Spleen (tissue), 11 donors: ENCODE results near the gene KCTD10. TPM values are rescaled to one million over a fixed set of nuclear protein-coding genes. Genes with fewer than 3 reads are reported as not detected.

Experiments
- DNase-seq: peaks from one replicate; pipeline ENCODE4 v3.0.0-alpha.2; 2020
- H3K27ac ChIP-seq, 8 donors: fragments of 200-600 bp; sonication (generic) in 7 of 8; 1 replicate in 4 of 8; 2 replicates in 4 of 8; pipeline versions ENCODE4 v1.5.0 to v1.8.0; 2016 to 2021; ENCODE audit warnings: inconsistent platforms in 4 of 8, mild to moderate bottlenecking in 4 of 8, moderate library complexity in 1 of 8
- H3K27me3 ChIP-seq, 7 donors: fragments of 200-600 bp; sonication (generic) in 6 of 7; replicated peaks in 1 of 7; 1 replicate in 4 of 7; 2 replicates in 3 of 7; pipeline versions ENCODE4 v1.5.0 to v1.8.0; 2016 to 2021; ENCODE audit warnings: inconsistent platforms in 3 of 7, mild to moderate bottlenecking in 1 of 7
- H3K36me3 ChIP-seq, 6 donors: fragments of 200-600 bp; sonication (generic) in 5 of 6; 1 replicate in 4 of 6; 2 replicates in 2 of 6; pipeline versions ENCODE4 v1.5.0 to v1.8.0; 2016 to 2021; ENCODE audit warnings: inconsistent platforms in 2 of 6
- H3K4me1 ChIP-seq, 6 donors: fragments of 200-600 bp; sonication (generic) in 5 of 6; 1 replicate in 3 of 6; 2 replicates in 3 of 6; pipeline versions ENCODE4 v1.5.0 to v1.8.0; 2016 to 2021; ENCODE audit warnings: inconsistent platforms in 3 of 6
- H3K4me3 ChIP-seq, 8 donors: fragments of 200-600 bp; sonication (generic) in 7 of 8; 1 replicate in 4 of 8; 2 replicates in 4 of 8; pipeline versions ENCODE4 v1.5.0 to v1.8.0; 2016 to 2021; ENCODE audit warnings: inconsistent platforms in 4 of 8, mild to moderate bottlenecking in 4 of 8, moderate library complexity in 2 of 8
- H3K9me3 ChIP-seq, 8 donors: fragments of 200-600 bp; sonication (generic) in 7 of 8; 1 replicate in 4 of 8; 2 replicates in 4 of 8; pipeline versions ENCODE4 v1.5.0 to v1.8.0; 2016 to 2021; ENCODE audit warnings: inconsistent platforms in 4 of 8
- POLR2A ChIP-seq, 3 donors: fragments of 450-650 bp; IDR thresholded peaks; one replicate each; pipeline ENCODE4 v1.5.1; 2017; ENCODE audit warnings: antibody characterized with exemption in 3 of 3, mild to moderate bottlenecking in 1 of 3
- POLR2AphosphoS5 ChIP-seq, 3 donors: sonication (generic); formaldehyde crosslinking; IDR thresholded peaks; one replicate each; pipeline ENCODE4 v1.5.1; 2017; ENCODE audit warnings: antibody characterized with exemption in 3 of 3
- WGBS, 5 donors: extraction: QIAGEN DNeasy Blood & Tissue Kit in 3 of 5; methylation state at CpG; one replicate each; pipeline versions ENCODE4 v1.1.5 to v1.1.7; 2013 to 2018; 5-methylcytosine and 5-hydroxymethylcytosine counted together
- intact Hi-C: fragments of 100-400 bp; cut with DNase I; formaldehyde crosslinking; loops from one replicate; pipeline ENCODE4 v1.15.0; 2023; ENCODE audit warnings: low total_unique reads
- polyA plus RNA-seq, 3 donors: library from polyadenylated mRNA; stranded (reverse); fragments of 200-250 nt; gene quantifications; one replicate each; pipeline ENCODE4 v1.2.1, GENCODE V29; 2013
- total RNA-seq, 7 donors: library from RNA; depleted of rRNA in 3 of 7; stranded (reverse); fragments of >200 nt in 3 of 7; fragmentation: NEBNext Ultra II Directional in 4 of 7; extraction: Animal tissue kit (Norgen Biotek cat#: 25700) in 4 of 7; gene quantifications; one replicate each; pipeline versions ENCODE4 v1.1.0 to v1.2.1, GENCODE V29; 2016 to 2021
- TF ChIP-seq, protein P1 (sequence below), 11 experiments: fragments of 200-600 bp in 7 of 11; fragments of 450-650 bp in 4 of 11; sonication (generic) in 4 of 11; IDR thresholded peaks in 8 of 11; conservative IDR thresholded peaks in 3 of 11; 1 replicate in 7 of 11; 2 replicates in 4 of 11; pipeline versions ENCODE4 v1.4.0 to v1.8.0; 2016 to 2021; ENCODE audit warnings: antibody characterized with exemption in 11 of 11, inconsistent platforms in 4 of 11, mild to moderate bottlenecking in 1 of 11
- donor health status: healthy with polysubstance abuse.
- donor health status: DM: no; HTN: no; CAD: no; lungs with moderate emphysema.
- donor health status: DM: no; HTN: no; CAD: no.
- donor health status: Bipolar disorder and iron deficiency.
- donor health status: healthy.
- donor health status: DM: no; HTN: no; CAD: no.
- donor health status: DM: yes; HTN: yes; CAD: no.

Gene KCTD10
- total and polyA plus RNA-seq, 10 donors = 10.4 to 72.5 (median 48.1) TPM

DNA sequence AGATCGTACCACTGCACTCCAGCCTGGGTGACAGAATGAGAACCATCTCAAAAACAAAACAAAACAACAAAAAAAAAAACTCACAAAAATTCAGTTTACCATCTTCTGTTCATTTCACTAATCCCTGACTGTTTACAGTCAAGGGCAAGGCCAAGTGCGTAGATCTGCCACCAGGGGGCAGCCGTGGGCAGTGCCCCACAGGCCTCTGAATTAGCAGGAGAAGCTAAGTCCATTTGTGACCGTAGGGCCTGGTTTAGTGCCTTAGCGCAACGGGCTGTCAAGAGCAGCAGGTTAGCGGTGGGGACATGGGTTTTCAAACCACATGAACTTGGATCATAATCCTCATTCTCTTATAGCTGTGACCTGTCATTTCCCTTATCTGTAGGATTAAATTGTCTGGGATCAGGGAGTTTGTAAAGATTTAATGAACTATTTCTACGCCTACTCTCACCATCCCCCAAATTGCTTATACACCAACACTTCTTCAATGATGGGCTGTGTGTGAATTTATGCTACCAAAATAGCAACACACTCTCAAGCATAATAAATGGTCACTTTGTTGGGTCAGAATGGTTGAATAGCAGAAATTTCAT is 49.0 kb downstream of the KCTD10 start:
- intact Hi-C loops = no loop called here
- 21 to 30% (median 23%) methylated on average over 8 of the region's 8 CpGs for WGBS, 5 donors

DNA sequence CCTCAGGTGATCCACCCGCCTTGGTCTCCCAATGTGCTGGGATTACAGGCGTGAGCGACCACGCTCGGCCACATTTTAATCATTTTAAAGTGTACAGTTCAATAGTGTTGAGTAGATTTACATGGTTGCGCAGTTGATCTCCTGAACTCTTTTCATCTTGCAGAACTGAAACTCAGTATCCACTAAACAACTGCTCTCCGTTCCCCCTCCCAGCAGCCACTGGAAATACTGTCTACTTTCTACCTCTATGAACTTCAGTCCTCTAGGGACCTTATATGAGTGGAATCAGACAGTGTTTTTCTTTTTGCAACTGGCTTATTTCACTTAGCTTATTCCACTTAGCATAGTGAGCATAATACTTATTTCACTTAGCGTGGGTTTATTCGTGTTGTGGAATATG is 53.7 kb downstream of the KCTD10 start:
- 82 to 92% (median 86%) methylated on average over 9 of the region's 9 CpGs for WGBS, 5 donors
- Histone ChIP-seq H3K4me3 (no peak overlapping the region), H3K4me1 (no peaks in the 10 kb centered on the region), H3K27me3 (peaks cover 0 to 27% (median 0%) of the 10 kb centered on the region in 7 donors), H3K36me3 (no peaks in the 10 kb centered on the region), H3K9me3 (peaks cover 0 to 7% (median 0%) of the 10 kb centered on the region in 8 donors), H3K27ac (no peak overlapping the region)
- intact Hi-C loops = no loop called here
- peak; percentile 7 for DNase-seq
- TF ChIP-seq, protein P1, sequence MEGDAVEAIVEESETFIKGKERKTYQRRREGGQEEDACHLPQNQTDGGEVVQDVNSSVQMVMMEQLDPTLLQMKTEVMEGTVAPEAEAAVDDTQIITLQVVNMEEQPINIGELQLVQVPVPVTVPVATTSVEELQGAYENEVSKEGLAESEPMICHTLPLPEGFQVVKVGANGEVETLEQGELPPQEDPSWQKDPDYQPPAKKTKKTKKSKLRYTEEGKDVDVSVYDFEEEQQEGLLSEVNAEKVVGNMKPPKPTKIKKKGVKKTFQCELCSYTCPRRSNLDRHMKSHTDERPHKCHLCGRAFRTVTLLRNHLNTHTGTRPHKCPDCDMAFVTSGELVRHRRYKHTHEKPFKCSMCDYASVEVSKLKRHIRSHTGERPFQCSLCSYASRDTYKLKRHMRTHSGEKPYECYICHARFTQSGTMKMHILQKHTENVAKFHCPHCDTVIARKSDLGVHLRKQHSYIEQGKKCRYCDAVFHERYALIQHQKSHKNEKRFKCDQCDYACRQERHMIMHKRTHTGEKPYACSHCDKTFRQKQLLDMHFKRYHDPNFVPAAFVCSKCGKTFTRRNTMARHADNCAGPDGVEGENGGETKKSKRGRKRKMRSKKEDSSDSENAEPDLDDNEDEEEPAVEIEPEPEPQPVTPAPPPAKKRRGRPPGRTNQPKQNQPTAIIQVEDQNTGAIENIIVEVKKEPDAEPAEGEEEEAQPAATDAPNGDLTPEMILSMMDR (IDR thresholded peaks at IDR 0.05 in 8 of 11, conservative IDR thresholded peaks at IDR 0.05 in 3 of 11) = no peak
- TF ChIP-seq POLR2AphosphoS5 (IDR thresholded peaks at IDR 0.05) (no peak), POLR2A (IDR thresholded peaks at IDR 0.05) (no peak)

More for the DNA sequence above, 49.0 kb downstream of the KCTD10 start:
- Histone ChIP-seq H3K4me3 (no peak overlapping the region), H3K27me3 (peaks cover 0 to 6% (median 0%) of the 10 kb centered on the region in 7 donors), H3K27ac (no peak overlapping the region), H3K36me3 (no peaks in the 10 kb centered on the region), H3K4me1 (peaks cover 6 to 9% (median 8%) of the 10 kb centered on the region in 6 donors), H3K9me3 (no peaks in the 10 kb centered on the region)
- peak; percentile 93 for DNase-seq
- TF ChIP-seq, protein P1 (IDR thresholded peaks at IDR 0.05 in 8 of 11, conservative IDR thresholded peaks at IDR 0.05 in 3 of 11) = peak; percentile 67 to 96 (median 94)
- TF ChIP-seq POLR2AphosphoS5 (IDR thresholded peaks at IDR 0.05) (peak in 1 of 3 donors; percentile 45), POLR2A (IDR thresholded peaks at IDR 0.05) (no peak)

DNA sequence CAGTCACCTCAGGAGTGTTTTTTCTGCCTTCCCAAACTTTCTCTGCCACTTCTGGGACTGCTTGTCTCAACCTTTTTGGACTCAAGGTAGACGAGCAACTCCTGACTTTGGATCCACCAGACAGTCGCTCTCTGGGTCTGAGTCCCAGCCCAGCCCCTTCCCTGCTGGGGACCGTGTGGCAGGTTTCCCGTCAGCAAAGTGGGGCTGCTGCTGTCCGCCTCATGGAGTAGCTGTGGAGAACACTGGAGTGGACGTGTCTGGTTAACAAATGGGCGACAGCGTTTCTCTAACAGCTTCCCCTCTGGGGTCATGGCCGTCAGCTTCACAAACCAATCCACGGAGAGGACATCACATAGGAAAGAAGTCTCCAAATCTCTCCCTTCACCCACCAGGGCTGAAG is 54.8 kb downstream of the KCTD10 start:
- H3K36me3 ChIP-seq = no peaks in the 10 kb centered on the region
- WGBS, 5 donors = 49 to 56% (median 51%) methylated on average over 10 of the region's 10 CpGs
- intact Hi-C loops = no loop called here
- H3K9me3 ChIP-seq = peaks cover 0 to 7% (median 0%) of the 10 kb centered on the region in 8 donors
- no peak overlapping the region for H3K4me3 ChIP-seq
- peaks cover 0 to 27% (median 0%) of the 10 kb centered on the region in 7 donors for H3K27me3 ChIP-seq
- peak; percentile 24 for DNase-seq
- no peaks in the 10 kb centered on the region for H3K4me1 ChIP-seq
- TF ChIP-seq POLR2AphosphoS5 (IDR thresholded peaks at IDR 0.05) = no peak
- TF ChIP-seq POLR2A (IDR thresholded peaks at IDR 0.05) = no peak
- TF ChIP-seq, protein P1 (IDR thresholded peaks at IDR 0.05 in 8 of 11, conservative IDR thresholded peaks at IDR 0.05 in 3 of 11) = no peak
- no peak overlapping the region for H3K27ac ChIP-seq

DNA sequence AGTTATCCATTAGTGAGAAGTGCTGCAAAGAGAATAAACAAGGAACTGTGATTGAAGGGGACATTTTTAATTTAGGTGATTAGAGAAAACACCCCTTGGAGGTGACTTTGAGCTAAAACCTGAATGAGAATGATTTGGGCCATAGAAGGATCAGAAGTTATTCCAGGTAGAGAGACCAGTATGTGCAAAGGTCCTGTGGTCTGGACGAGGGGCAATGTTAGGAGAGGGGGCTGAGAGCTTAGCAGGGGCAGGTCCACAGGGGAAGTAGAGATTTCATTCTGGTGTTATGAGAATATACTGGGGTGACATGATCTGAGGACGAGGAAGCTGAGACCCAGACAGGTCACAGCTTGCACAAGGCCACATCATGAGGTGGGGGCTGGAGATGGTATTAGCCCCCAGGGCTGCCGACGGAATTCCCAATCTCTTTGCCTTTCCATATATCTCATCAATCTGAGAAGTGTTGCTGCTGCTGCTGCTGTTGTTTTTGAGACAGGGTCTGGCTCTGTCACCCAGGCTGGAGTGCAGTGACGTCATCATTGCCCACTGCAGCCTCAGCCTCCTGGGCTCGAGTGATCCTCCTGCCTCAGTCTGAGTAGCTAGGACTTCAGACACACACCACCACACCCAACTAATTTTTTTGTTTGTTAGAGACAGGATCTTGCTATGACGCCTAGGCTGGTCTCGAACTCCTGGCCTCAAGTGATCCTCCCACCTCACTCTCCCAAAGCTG is 55.6 kb downstream of the KCTD10 start:
- H3K27me3 ChIP-seq = peaks cover 0 to 27% (median 0%) of the 10 kb centered on the region in 7 donors
- H3K4me1 ChIP-seq = no peaks in the 10 kb centered on the region
- 69 to 86% (median 79%) methylated on average over 8 of the region's 8 CpGs for WGBS, 5 donors
- H3K36me3 ChIP-seq = no peaks in the 10 kb centered on the region
- intact Hi-C loops = no loop called here
- peak; percentile 22 for DNase-seq
- no peak for TF ChIP-seq POLR2A (IDR thresholded peaks at IDR 0.05)
- TF ChIP-seq POLR2AphosphoS5 (IDR thresholded peaks at IDR 0.05) = no peak
- TF ChIP-seq, protein P1 (IDR thresholded peaks at IDR 0.05 in 8 of 11, conservative IDR thresholded peaks at IDR 0.05 in 3 of 11) = no peak
- H3K27ac ChIP-seq = no peak overlapping the region
- peaks cover 0 to 7% (median 0%) of the 10 kb centered on the region in 8 donors for H3K9me3 ChIP-seq
- no peak overlapping the region for H3K4me3 ChIP-seq
